Tibial nerve (tissue), 4 donors: ENCODE data around the gene HINT1. TPM values are rescaled to one million over a fixed set of nuclear protein-coding genes. Genes with fewer than 3 reads are reported as not detected.
"Not testable (repeated sequence)": the region's sequence is repeated elsewhere in the genome, so short reads cannot be mapped to it uniquely, and the experiment has no call there.

Experiments
- DNase-seq, 2 donors: peaks; one replicate each; pipeline ENCODE4 v3.0.0-alpha.2; 2019; ENCODE audit warnings: low spot score in 2 of 2
- H3K27ac ChIP-seq, 4 donors: fragments of 200-600 bp; sonication (generic) in 3 of 4; one replicate each; pipeline ENCODE4 v1.5.1; 2017 to 2019; ENCODE audit warnings: mild to moderate bottlenecking in 1 of 4
- H3K27me3 ChIP-seq, 2 donors: fragments of 200-600 bp; sonication (generic) in 1 of 2; one replicate each; pipeline versions ENCODE4 v1.5.1 to v1.6.0; 2017 to 2019
- H3K36me3 ChIP-seq, 3 donors: fragments of 200-600 bp; sonication (generic); one replicate each; pipeline ENCODE4 v1.5.1; 2018 to 2019
- H3K4me1 ChIP-seq, 4 donors: fragments of 200-600 bp; sonication (generic) in 3 of 4; one replicate each; pipeline ENCODE4 v1.5.1; 2017 to 2019
- H3K4me3 ChIP-seq, 4 donors: fragments of 200-600 bp; sonication (generic) in 3 of 4; one replicate each; pipeline ENCODE4 v1.5.1; 2017 to 2019; ENCODE audit warnings: mild to moderate bottlenecking in 1 of 4, moderate library complexity in 1 of 4
- H3K9me3 ChIP-seq, 4 donors: fragments of 200-600 bp; sonication (generic) in 3 of 4; one replicate each; pipeline ENCODE4 v1.5.1; 2017 to 2019
- CTCF ChIP-seq, 5 experiments: fragments of 200-600 bp in 3 of 5; fragments of 450-650 bp in 2 of 5; sonication (generic) in 3 of 5; IDR thresholded peaks; one replicate each; pipeline ENCODE4 v1.5.1; 2016 to 2019; ENCODE audit warnings: antibody characterized with exemption in 5 of 5, mild to moderate bottlenecking in 3 of 5, moderate library complexity in 2 of 5
- EP300 ChIP-seq, 2 donors: sonication (generic); formaldehyde crosslinking; IDR thresholded peaks; one replicate each; pipeline ENCODE4 v1.6.1; 2017; ENCODE audit warnings: antibody characterized with exemption in 2 of 2, mild to moderate bottlenecking in 1 of 2
- POLR2A ChIP-seq, 2 donors: fragments of 450-650 bp; IDR thresholded peaks; one replicate each; pipeline ENCODE4 v1.6.1; 2017; ENCODE audit warnings: antibody characterized with exemption in 2 of 2, mild to moderate bottlenecking in 2 of 2, moderate library complexity in 2 of 2
- WGBS, 2 donors: methylation state at CpG; one replicate each; pipeline ENCODE4 v1.1.5; 2018; 5-methylcytosine and 5-hydroxymethylcytosine counted together
- total RNA-seq, 4 donors: library from RNA; depleted of rRNA; stranded (reverse); fragments of >200 nt; gene quantifications; one replicate each; pipeline ENCODE4 v1.1.0, GENCODE V29; 2016

Gene HINT1
- total RNA-seq, 4 donors from 2014 or later = 130 to 160 (median 153) TPM

- Histone ChIP-seq H3K27me3 (no peaks in the 10 kb centered on the region), H3K27ac (no peak overlapping the region), H3K4me3 (no peak overlapping the region), H3K36me3 (no peaks in the 10 kb centered on the region), H3K4me1 (no peaks in the 10 kb centered on the region), H3K9me3 (peaks cover 0 to 6% (median under 1%) of the 10 kb centered on the region in 4 donors)
- WGBS, 2 donors = 49 to 53% methylated on average over 3 of the region's 3 CpGs
- no peak for DNase-seq
- no peak for TF ChIP-seq CTCF (IDR thresholded peaks at IDR 0.05)
- TF ChIP-seq EP300 (IDR thresholded peaks at IDR 0.05) = no peak
- no peak for TF ChIP-seq POLR2A (IDR thresholded peaks at IDR 0.05)
Measured at GRCh38 chr5:131142970-131143617, 22.0 kb downstream of the HINT1 start.

- Histone ChIP-seq H3K27me3 (no peaks in the 10 kb centered on the region), H3K9me3 (peaks cover 0 to 7% (median 3%) of the 10 kb centered on the region in 4 donors), H3K4me3 (no peak overlapping the region), H3K36me3 (no peaks in the 10 kb centered on the region), H3K27ac (no peak overlapping the region), H3K4me1 (no peaks in the 10 kb centered on the region)
- no peak for DNase-seq
- TF ChIP-seq CTCF (IDR thresholded peaks at IDR 0.05) (no peak), POLR2A (IDR thresholded peaks at IDR 0.05) (no peak), EP300 (IDR thresholded peaks at IDR 0.05) (no peak)
- WGBS, 2 donors = 95 to 100% methylated on average over 2 of the region's 2 CpGs
Measured at GRCh38 chr5:131139321-131139720, 25.7 kb downstream of the HINT1 start.

GRCh38 chr5:131138406-131138805, 26.6 kb downstream of the HINT1 start:
- not testable (repeated sequence) for H3K4me1 ChIP-seq, H3K36me3 ChIP-seq, DNase-seq, H3K4me3 ChIP-seq, H3K27ac ChIP-seq, H3K27me3 ChIP-seq
- 77 to 79% methylated on average over 4 to 5 of the region's 5 CpGs for WGBS, 2 donors
- H3K9me3 ChIP-seq = peaks cover 0 to 11% (median 3%) of the 10 kb centered on the region in 4 donors

- not testable (repeated sequence) for H3K27ac ChIP-seq, DNase-seq, H3K36me3 ChIP-seq, H3K4me3 ChIP-seq, H3K9me3 ChIP-seq, H3K4me1 ChIP-seq, H3K27me3 ChIP-seq
- 93 to 98% methylated on average over 2 of the region's 2 CpGs for WGBS, 2 donors
Measured at GRCh38 chr5:131133091-131133490, 32.0 kb downstream of the HINT1 start.

- Histone ChIP-seq H3K9me3 (peaks cover 0 to 26% (median 0%) of the 10 kb centered on the region in 4 donors), H3K27ac (no peak overlapping the region)
- 86 to 91% methylated on average over 4 of the region's 4 CpGs for WGBS, 2 donors
Measured at GRCh38 chr5:131129306-131129705, 35.8 kb downstream of the HINT1 start.

GRCh38 chr5:131127244-131127643, 37.8 kb downstream of the HINT1 start:
- H3K27me3 ChIP-seq, H3K4me3 ChIP-seq, DNase-seq, H3K36me3 ChIP-seq, H3K27ac ChIP-seq, H3K4me1 ChIP-seq: not testable (repeated sequence)
- H3K9me3 ChIP-seq = peaks cover 0 to 38% (median 0%) of the 10 kb centered on the region in 4 donors
- 90 to 100% methylated on average over 2 of the region's 2 CpGs for WGBS, 2 donors

More at GRCh38 chr5:131129306-131129705, 35.8 kb downstream of the HINT1 start:
- Histone ChIP-seq H3K4me3 (no peak overlapping the region), H3K27me3 (no peaks in the 10 kb centered on the region), H3K36me3 (no peaks in the 10 kb centered on the region), H3K4me1 (no peaks in the 10 kb centered on the region)
- no peak for TF ChIP-seq EP300 (IDR thresholded peaks at IDR 0.05)
- no peak for TF ChIP-seq POLR2A (IDR thresholded peaks at IDR 0.05)
- TF ChIP-seq CTCF (IDR thresholded peaks at IDR 0.05) = no peak
- no peak for DNase-seq

GRCh38 chr5:131114754-131115153, 50.3 kb downstream of the HINT1 start:
- Histone ChIP-seq H3K4me3 (no peak overlapping the region), H3K27me3 (no peaks in the 10 kb centered on the region), H3K27ac (no peak overlapping the region), H3K9me3 (no peaks in the 10 kb centered on the region), H3K4me1 (peaks cover 0 to 5% (median 0%) of the 10 kb centered on the region in 4 donors), H3K36me3 (no peaks in the 10 kb centered on the region)
- TF ChIP-seq CTCF (IDR thresholded peaks at IDR 0.05) (no peak), POLR2A (IDR thresholded peaks at IDR 0.05) (no peak), EP300 (IDR thresholded peaks at IDR 0.05) (no peak)
- no peak for DNase-seq
- WGBS, 2 donors = 69 to 74% methylated on average over 2 of the region's 2 CpGs
